Caco-2 (cell line): ENCODE measurements around the gene PSMA8. TPM values are rescaled to one million over a fixed set of nuclear protein-coding genes. Genes with fewer than 3 reads are reported as not detected.

ENCODE experiments used
- BruUV-seq: library from RNA; stranded (reverse); fragments of 400-500 nt; replicated peaks from 2 replicates; lab custom pipeline; 2021; lab: Mats Ljungman, UMichigan
- CTCF ChIA-PET: fragments of 300-600 bp; sonication (Branson Sonifier 250); formaldehyde crosslinking; loops from one replicate; lab custom pipeline; 2022; ENCODE audit warnings: antibody characterized with exemption; lab: Charles Lee
- POLR2A ChIA-PET: fragments of 300-600 bp; sonication (Branson Sonifier 250); formaldehyde crosslinking; loops from one replicate; lab custom pipeline; 2022; ENCODE audit warnings: antibody characterized with exemption; lab: Charles Lee
- DNase-seq, 2 experiments: peaks; one replicate each; pipeline versions ENCODE4 v3.0.0 to v3.0.0-alpha.2; 2020 to 2022
- H3K27me3 ChIP-seq: replicated peaks from 2 replicates; pipeline ENCODE4 v1.6.0; 2011; ENCODE audit warnings: low read length; ENCODE audit not compliant: control insufficient read depth, insufficient read depth
- H3K36me3 ChIP-seq: 2 replicates; pipeline ENCODE4 v1.5.1; 2011; ENCODE audit warnings: low read length; ENCODE audit not compliant: control insufficient read depth, insufficient read depth
- H3K4me1 ChIP-seq: fragments of 250-450 bp; sonication (Bioruptor Pico); 2 replicates; pipeline ENCODE4 v1.5.1; 2020; ENCODE audit warnings: mild to moderate bottlenecking
- H3K4me3 ChIP-seq: 2 replicates; pipeline ENCODE4 v1.5.1; 2011; ENCODE audit warnings: low read depth, mild to moderate bottlenecking, control low read depth, low read length
- H3K9me3 ChIP-seq: fragments of 250-450 bp; sonication (Bioruptor Pico); 2 replicates; pipeline ENCODE4 v1.5.1; 2020; ENCODE audit warnings: mild to moderate bottlenecking, moderate library complexity
- H3K27ac Mint-ChIP-seq: one replicate; pipeline ENCODE4 v1.8.0; 2022; ENCODE audit warnings: mixed read lengths; ENCODE audit not compliant: unreplicated experiment
- H3K27me3 Mint-ChIP-seq: one replicate; pipeline ENCODE4 v1.8.0; 2022; ENCODE audit warnings: mixed read lengths; ENCODE audit not compliant: insufficient read depth, unreplicated experiment
- H3K36me3 Mint-ChIP-seq: one replicate; pipeline ENCODE4 v1.8.0; 2022; ENCODE audit warnings: mild to moderate bottlenecking, mixed read lengths; ENCODE audit not compliant: insufficient read depth, unreplicated experiment
- H3K4me1 Mint-ChIP-seq: one replicate; pipeline ENCODE4 v1.8.0; 2022; ENCODE audit warnings: low read depth, mixed read lengths; ENCODE audit not compliant: unreplicated experiment
- H3K4me3 Mint-ChIP-seq: one replicate; pipeline ENCODE4 v1.8.0; 2022; ENCODE audit warnings: mild to moderate bottlenecking, moderate library complexity, mixed read lengths; ENCODE audit not compliant: unreplicated experiment
- H3K9me3 Mint-ChIP-seq: one replicate; pipeline ENCODE4 v1.8.0; 2022; ENCODE audit warnings: mixed read lengths; ENCODE audit not compliant: unreplicated experiment
- CTCF ChIP-seq, 2 experiments: fragments of 200-600 bp in 1 of 2; IDR thresholded peaks; 1 replicate in 1 of 2; 2 replicates in 1 of 2; pipeline versions ENCODE4 v1.5.1 to v1.8.0; 2011 to 2022; ENCODE audit warnings: antibody characterized with exemption in 1 of 2, control low read depth in 1 of 2, inconsistent platforms in 1 of 2, low read depth in 1 of 2, low read length in 1 of 2, mild to moderate bottlenecking in 1 of 2, moderate library complexity in 1 of 2; ENCODE audit not compliant: insufficient read depth in 1 of 2, severe bottlenecking in 1 of 2, unreplicated experiment in 1 of 2
- intact Hi-C: fragments of 100-400 bp; cut with micrococcal nuclease; formaldehyde crosslinking; loops from one replicate; pipeline ENCODE4 v1.10.0; 2022; ENCODE audit not compliant: unreplicated experiment
- total RNA-seq: library from RNA; stranded (reverse); gene quantifications from 2 replicates; pipeline ENCODE4 v1.2.3, GENCODE V29; 2022

PSMA8 gene
- total RNA-seq, 1 experiment from 2014 or later = not detected

- TSS peak; percentile 80 for BruUV-seq
- no peak for TF ChIP-seq CTCF (IDR thresholded peaks at IDR 0.05; ENCODE audit: insufficient read depth in 1 of 2, low read depth in 1 of 2, low read length in 1 of 2, severe bottlenecking in 1 of 2, unreplicated experiment in 1 of 2)
These were observed 42.5 kb upstream of the PSMA8 start for GRCh38 chr18:26091047-26091630.

GRCh38 chr18:26096852-26097251 is 36.8 kb upstream of the PSMA8 start:
- no peak for TF ChIP-seq CTCF (IDR thresholded peaks at IDR 0.05; ENCODE audit: insufficient read depth in 1 of 2, low read depth in 1 of 2, low read length in 1 of 2, severe bottlenecking in 1 of 2, unreplicated experiment in 1 of 2)
- no peaks in the 10 kb centered on the region for H3K9me3 ChIP-seq
- Mint-ChIP-seq H3K36me3 (no peaks in the 10 kb centered on the region), H3K4me1 (no peaks in the 10 kb centered on the region), H3K9me3 (no peaks in the 10 kb centered on the region), H3K4me3 (no peak overlapping the region), H3K27ac (no peak overlapping the region), H3K27me3 (peaks cover 5% of the 10 kb centered on the region)
- no TSS peak for BruUV-seq
- ChIA-PET POLR2A (no interaction called here), CTCF (no interaction called here)
- H3K4me3 ChIP-seq = no peak overlapping the region
- no peaks in the 10 kb centered on the region for H3K36me3 ChIP-seq
- DNase-seq = no peak
- H3K27me3 ChIP-seq = no peaks in the 10 kb centered on the region
- intact Hi-C loops = no loop called here
- H3K4me1 ChIP-seq = no peaks in the 10 kb centered on the region

More at GRCh38 chr18:26091047-26091630, 42.5 kb upstream of the PSMA8 start:
- ChIA-PET POLR2A (no interaction called here), CTCF (no interaction called here)
- H3K4me1 Mint-ChIP-seq = no peaks in the 10 kb centered on the region
- no peaks in the 10 kb centered on the region for H3K36me3 Mint-ChIP-seq
- Histone ChIP-seq H3K4me3 (peak overlapping the region; percentile 77), H3K9me3 (no peaks in the 10 kb centered on the region), H3K36me3 (no peaks in the 10 kb centered on the region), H3K27me3 (no peaks in the 10 kb centered on the region), H3K4me1 (no peaks in the 10 kb centered on the region)
- intact Hi-C loops = no loop called here
- peak overlapping the region; percentile 88 for H3K4me3 Mint-ChIP-seq
- peak; percentile 43 to 61 for DNase-seq
- no peaks in the 10 kb centered on the region for H3K9me3 Mint-ChIP-seq
- H3K27ac Mint-ChIP-seq = peak overlapping the region; percentile 93
- no peaks in the 10 kb centered on the region for H3K27me3 Mint-ChIP-seq

- Mint-ChIP-seq H3K36me3 (no peaks in the 10 kb centered on the region), H3K9me3 (no peaks in the 10 kb centered on the region), H3K4me1 (no peaks in the 10 kb centered on the region), H3K27ac (no peak overlapping the region), H3K27me3 (peaks cover 7% of the 10 kb centered on the region), H3K4me3 (no peak overlapping the region)
- no peaks in the 10 kb centered on the region for H3K4me1 ChIP-seq
- H3K9me3 ChIP-seq = no peaks in the 10 kb centered on the region
- H3K4me3 ChIP-seq = no peak overlapping the region
- intact Hi-C loops = no loop called here
- CTCF ChIA-PET = no interaction called here
- no peak for TF ChIP-seq CTCF (IDR thresholded peaks at IDR 0.05; ENCODE audit: insufficient read depth in 1 of 2, low read depth in 1 of 2, low read length in 1 of 2, severe bottlenecking in 1 of 2, unreplicated experiment in 1 of 2)
- no peak for DNase-seq
- H3K36me3 ChIP-seq = no peaks in the 10 kb centered on the region
- POLR2A ChIA-PET = no interaction called here
- BruUV-seq = no TSS peak
- no peaks in the 10 kb centered on the region for H3K27me3 ChIP-seq
These were observed 36.1 kb upstream of the PSMA8 start for GRCh38 chr18:26097563-26097962.
